HG03045 (cell line): ENCODE data around the gene RSPH3.
"Not testable (repeated sequence)": the region's sequence is repeated elsewhere in the genome, so short reads cannot be mapped to it uniquely, and the experiment has no call there.

Experiments
- ATAC-seq: cut with Tn5 transposase; IDR thresholded peaks from one replicate; pipeline ENCODE4 v1.9.1; 2021; ENCODE audit warnings: mild to moderate bottlenecking, moderate library complexity; ENCODE audit not compliant: unreplicated experiment

RSPH3 gene

GRCh38 chr6:158999666-159000403 lies at the start of gene RSPH3:
Gene RSPH3 (minus strand): TSS chr6:159000202. CDS start chr6:158999550, 652 bp downstream.
- ATAC-seq = peak; percentile 95

DNA sequence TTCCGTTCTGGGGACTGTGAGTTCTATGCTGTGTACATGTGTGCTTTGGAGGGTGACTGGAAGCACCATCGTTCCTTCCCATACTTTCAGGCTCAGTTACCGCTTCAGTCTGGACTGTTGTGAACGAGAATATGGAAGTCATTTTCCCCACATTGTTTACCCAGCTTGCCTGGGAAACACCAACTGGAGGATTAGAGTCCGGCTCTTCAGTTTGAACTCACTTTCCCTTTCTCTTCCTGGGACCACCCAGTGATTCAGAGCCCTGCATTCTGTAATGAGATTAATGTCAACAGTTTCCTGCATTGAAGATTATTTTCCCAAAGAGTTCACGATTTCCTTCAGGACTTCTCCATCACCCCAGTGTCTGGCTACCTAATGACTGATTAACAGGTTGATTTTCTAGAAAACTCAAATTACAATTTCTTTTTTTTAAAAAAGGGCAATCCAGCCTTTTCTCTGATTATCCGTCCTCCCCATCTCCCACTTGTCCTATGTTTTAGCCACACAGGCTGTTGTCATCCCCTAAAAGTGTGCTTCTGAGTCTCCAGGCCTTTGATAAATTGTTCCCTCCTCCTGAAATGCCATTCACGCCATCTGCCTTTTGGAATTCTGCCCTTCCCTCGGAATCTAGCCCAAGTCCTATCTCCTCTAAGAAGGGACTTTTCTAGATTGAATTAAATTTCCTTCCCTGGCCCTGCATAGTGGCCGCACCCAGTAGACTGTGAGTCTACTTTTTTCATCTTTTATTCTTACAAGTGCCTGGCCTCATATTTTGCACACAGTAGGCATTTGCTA lies 48.1 kb upstream of the RSPH3 start:
- no peak for ATAC-seq

- ATAC-seq = no peak
These were observed 45.8 kb upstream of the RSPH3 start for GRCh38 chr6:159045801-159046200.

DNA sequence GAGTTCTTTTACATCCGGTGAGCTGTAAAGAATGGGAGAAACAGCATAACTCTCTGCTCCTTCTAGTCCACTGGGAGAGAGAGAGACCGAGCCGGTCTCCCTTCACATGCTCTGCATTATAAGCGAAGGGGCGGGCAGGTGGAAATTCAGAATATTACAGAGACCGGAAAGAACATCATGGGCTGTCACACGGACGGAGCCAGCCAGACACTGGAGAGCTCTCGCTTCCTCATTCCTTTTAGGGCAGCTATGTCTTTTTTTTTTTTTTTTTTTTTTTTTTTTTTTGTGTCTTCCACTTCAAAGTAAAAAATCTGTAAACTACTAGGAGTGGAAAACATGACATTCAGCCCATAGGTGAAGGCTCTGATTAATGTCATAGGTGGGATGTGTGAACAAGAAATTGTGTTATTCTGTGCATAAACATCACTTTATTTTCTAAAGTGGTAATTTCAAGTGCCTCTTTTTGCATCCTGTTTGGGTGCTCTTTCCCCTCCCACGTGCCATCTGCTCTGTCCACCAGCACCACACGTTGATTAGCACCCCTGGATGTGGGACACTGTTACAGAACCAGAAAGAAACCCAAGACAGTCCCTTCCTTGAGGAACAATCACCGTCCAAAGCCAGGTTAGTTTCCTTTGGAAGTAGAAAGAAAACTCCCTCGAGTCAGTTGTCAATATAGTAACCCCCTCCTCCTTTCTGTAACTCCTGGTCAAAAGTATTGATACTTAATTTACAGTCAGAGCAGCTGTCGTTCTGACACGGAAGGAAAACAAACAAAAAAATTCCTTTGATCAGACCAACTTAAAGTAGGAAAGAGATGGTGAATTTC lies 45.1 kb upstream of the RSPH3 start, which contains the start of gene TAGAP:
TAGAP (minus strand) TSS at position 93 of the 829 bp plus-strand sequence. CDS start 845 bp downstream, outside the sequence.
- ATAC-seq = peak; percentile 89

GRCh38 chr6:159043947-159044346 lies 43.9 kb upstream of the RSPH3 start:
- ATAC-seq = no peak

- ATAC-seq = no peak
These were observed 43.2 kb upstream of the RSPH3 start for GRCh38 chr6:159043251-159043650.

GRCh38 chr6:159042826-159043181 lies 42.8 kb upstream of the RSPH3 start:
- ATAC-seq = no peak

GRCh38 chr6:159042003-159042825 lies 42.2 kb upstream of the RSPH3 start:
- peak; percentile 39 for ATAC-seq

DNA sequence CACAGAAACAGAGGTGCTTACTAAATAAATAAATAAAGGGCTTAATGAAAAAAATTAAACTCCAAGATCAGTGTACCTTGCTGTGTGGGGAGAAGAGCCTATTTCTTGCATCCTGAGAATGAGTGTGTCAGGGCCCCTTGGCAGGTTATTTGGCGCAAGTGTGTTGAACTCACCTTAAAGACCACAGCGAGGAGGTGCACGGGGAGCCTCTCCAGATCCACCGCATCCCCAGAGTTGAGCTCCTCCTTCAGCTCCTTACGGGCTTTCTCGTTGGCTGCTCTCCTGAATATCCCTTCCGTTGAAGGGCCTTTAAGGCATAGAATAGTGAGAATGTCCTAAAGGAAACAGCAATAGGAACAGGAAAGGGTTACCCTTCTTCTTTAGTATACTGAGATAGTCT lies 41.2 kb upstream of the RSPH3 start:
- no peak for ATAC-seq

DNA sequence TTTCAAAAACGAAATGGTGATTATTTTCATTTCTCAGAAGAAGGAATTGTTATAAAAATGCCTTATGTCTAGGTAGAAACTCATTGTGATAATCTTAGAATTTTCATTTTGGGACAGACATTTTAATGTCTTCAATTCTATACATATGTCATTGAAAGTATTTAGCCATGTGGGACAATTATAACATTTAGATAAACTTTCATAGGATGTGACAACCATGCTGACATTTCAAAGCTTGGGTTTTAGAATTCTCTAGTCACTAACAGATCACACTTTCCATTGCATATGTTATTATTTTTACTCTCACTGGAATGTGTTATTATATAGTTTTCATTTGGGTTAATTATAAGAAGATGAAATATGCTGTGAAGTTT lies 39.9 kb upstream of the RSPH3 start:
- ATAC-seq = no peak

- ATAC-seq = peak; percentile 79
These were observed 39.2 kb upstream of the RSPH3 start for GRCh38 chr6:159038914-159039884.

GRCh38 chr6:159038318-159038717 lies 38.3 kb upstream of the RSPH3 start:
- not testable (repeated sequence) for ATAC-seq

- no peak for ATAC-seq
These were observed 37.8 kb upstream of the RSPH3 start for GRCh38 chr6:159037756-159038290.

GRCh38 chr6:159036673-159037072 lies 36.7 kb upstream of the RSPH3 start:
- no peak for ATAC-seq

DNA sequence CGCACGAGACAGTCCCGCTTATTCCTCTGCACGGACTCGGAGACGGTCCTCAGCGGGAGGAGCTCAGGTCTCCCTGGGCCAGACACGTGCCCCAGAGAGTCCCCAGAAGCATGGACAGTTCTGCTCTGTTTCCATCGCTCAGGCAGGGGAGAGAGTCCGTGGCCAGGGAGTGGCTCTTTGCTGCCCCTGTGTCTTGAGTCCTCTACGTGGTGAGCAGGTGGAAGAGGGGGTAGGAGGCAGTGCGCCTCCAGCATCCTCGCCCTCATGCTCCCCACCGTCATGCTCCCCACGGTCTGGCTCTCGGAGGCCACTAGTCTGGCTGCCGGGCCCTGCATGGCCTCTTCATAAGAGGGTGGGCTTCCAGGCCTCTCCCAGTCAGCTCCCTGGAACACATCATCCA lies 35.9 kb upstream of the RSPH3 start:
- no peak for ATAC-seq

- peak; percentile 55 for ATAC-seq
These were observed 33.4 kb upstream of the RSPH3 start for GRCh38 chr6:159033160-159034049.

GRCh38 chr6:159031846-159032245 lies 31.8 kb upstream of the RSPH3 start:
- ATAC-seq = no peak

DNA sequence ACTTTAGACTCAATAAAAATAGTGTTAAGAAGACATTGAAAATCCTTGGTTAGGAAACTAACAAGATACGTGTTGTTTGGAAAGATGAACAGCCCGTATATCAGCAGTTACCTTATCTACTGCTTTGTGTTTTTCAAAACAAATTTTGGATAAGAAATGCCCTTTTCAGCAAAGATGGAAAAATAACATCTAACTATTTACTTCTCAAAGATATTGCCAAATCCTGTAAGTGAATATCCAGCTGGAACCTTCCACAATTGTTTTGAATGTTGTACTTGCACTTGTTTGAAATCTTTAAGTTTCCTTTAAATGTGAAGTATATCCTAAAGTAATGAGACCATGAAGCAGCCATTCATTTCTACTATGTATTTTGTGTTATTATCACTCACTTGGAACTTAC lies 30.2 kb upstream of the RSPH3 start:
- no peak for ATAC-seq
